Hematopoietic multipotent progenitor cell (in vitro differentiated cells): ENCODE measurements around the gene ARID4B. TPM values are rescaled to one million over a fixed set of nuclear protein-coding genes. Genes with fewer than 3 reads are reported as not detected.
"Not testable (repeated sequence)": the region's sequence is repeated elsewhere in the genome, so short reads cannot be mapped to it uniquely, and the experiment has no call there.

ENCODE experiments used
- DNase-seq, 3 donors: peaks; one replicate each; pipeline ENCODE4 v3.0.0-alpha.2; 2011 to 2015; ENCODE audit warnings: low read depth in 2 of 3, low spot score in 2 of 3
- total RNA-seq: library from RNA; depleted of rRNA; stranded (reverse); fragments of >200 nt; gene quantifications from one replicate; pipeline ENCODE4 v1.2.3, GENCODE V29; 2012

The ARID4B gene
- total RNA-seq, 1 donor: 24.5 TPM

DNA sequence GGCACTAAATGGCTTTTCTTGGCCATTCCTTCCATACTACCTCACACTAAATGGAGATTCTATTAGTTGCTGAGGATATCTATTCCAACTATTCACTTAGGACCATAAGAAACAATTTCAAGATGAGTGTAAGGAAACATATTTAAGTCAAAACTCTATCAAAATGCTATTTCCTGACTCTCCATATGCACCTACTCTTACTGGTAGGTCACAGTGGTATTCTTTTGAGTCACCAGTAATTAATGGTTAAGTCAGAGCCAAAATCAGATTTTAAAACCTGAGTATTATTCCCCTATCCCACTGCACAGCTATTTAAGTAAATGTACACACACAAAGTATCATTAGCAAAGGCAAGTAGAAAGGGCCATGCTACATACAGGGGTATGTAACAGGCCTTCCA is 50.3 kb downstream of the ARID4B start:
- no peak for DNase-seq

- no peak for DNase-seq
Measured at GRCh38 chr1:235275836-235276235, 52.1 kb downstream of the ARID4B start.

DNA sequence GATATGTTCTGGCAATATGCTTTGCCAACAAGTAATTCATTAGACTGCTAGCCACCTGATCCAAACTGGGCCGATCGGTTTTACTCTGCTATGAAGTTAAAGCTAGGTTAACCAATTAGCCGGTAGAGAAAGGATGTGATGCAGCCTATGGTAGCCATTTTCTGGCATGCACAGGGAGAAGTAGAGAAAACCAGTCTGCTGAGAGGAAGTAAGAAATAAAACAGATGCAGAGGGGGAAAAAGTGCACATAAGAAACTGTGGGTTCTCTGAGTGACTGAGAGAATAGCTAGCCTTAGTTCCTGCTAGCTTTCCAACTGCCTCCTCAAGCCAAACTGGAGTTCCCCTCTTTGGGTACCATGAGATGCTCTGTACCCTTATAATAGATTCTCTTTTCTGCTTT is 52.8 kb downstream of the ARID4B start:
- peak in 2 of 3 donors; percentile 51 to 84 for DNase-seq

GRCh38 chr1:235272851-235273250 is 55.1 kb downstream of the ARID4B start:
- DNase-seq: no peak

DNA sequence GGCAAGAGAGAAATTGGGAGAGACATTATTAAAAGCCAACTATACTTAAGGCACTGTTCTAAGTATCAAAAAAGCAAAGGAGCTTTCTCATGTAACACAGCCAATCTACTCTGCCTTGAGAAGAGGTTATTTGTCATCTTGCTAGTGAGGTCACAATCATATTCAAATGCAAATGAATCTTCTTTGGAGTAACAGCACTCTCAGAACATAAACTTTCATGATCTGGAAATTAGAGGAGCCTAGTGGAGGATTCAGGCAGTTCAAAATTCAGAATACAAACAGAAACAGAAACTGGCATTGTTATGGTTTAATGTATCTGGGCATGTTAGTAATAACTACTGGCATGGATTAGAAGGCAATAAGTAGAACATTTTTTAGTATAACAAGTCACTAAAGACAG is 57.4 kb downstream of the ARID4B start:
- DNase-seq: peak in 2 of 3 donors; percentile 44 to 67

- DNase-seq: not testable (repeated sequence)
Measured at GRCh38 chr1:235269990-235270389, 58.0 kb downstream of the ARID4B start.

- peak in 1 of 3 donors; percentile 11 for DNase-seq
Measured at GRCh38 chr1:235268379-235269125, 59.4 kb downstream of the ARID4B start.

GRCh38 chr1:235266967-235267366 is 61.0 kb downstream of the ARID4B start:
- DNase-seq: no peak

DNA sequence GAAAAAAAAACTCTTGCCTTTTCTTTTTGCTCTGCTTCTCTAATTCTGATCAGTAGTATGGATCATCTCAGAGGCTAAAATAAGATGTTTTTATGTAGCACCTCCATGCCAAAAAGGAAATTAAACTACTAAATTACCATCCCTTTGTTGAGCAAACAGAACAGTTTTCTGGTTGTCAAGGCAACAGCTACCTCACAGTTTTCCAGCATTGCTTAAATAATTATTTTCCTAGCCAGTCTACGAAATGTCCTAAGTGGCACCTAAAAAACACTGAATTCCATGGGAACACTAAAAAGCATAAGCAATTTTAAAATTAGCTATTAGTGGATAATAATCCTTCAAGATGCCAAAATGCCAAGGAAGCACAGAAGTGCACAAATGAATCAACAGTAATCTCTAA is 61.7 kb downstream of the ARID4B start:
- DNase-seq: no peak

DNA sequence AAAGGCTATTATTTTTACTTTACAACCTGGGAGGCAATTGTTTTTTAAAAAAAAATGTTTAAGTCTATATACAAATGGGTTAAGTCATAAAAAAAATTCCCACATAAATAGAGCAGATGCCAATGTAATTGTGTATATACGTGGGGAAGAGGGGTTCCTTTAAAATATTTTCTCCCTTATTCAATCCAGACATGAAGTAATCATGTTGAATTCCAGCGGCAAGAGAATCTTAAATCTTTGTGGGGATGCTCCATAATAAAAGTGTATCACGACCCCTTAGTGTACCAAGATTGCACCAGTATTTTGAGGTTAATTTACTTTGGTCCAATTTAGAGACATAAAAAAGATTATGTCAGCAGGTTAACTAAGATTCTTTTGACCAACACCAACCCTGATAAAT is 62.1 kb downstream of the ARID4B start:
- DNase-seq: no peak

- no peak for DNase-seq
Measured at GRCh38 chr1:235264327-235264726, 63.7 kb downstream of the ARID4B start.

DNA sequence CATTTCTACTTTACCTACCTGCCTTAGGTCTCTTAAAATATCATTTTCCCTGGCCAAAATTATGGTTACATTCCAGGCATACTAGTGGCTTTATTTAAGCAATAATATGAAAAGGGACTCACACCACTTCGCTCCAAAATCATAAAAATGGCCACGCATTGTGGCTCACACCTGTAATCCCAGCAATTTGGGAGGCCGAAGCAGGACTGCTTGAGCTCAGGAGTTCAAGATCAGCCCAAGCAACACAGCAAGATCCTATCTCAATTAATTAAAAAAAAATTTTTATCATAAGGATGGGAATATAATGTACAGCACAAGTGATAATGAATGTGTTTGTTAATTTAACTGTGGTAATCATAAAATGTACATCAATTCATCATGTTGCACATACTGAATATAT is 65.4 kb downstream of the ARID4B start:
- no peak for DNase-seq

DNA sequence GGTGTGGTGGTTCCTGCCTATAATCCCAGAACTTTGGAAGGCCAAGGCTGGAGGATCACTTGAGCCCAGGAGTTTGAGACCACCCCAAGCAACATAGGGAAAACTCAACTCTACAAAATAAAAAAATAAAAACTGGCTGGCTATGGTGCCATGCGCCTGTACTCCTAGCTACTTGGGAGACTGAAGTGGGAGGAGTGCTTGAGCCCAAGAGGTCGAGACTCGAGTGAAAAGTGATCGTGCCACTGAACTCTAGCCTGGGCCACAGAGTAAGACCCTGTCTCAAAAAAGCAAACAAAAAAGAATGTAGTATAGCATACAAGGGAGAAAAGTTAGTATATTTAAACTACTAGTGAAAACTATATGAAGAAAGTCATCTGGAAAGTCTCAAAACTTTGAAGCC is 66.7 kb downstream of the ARID4B start:
- no peak for DNase-seq

DNA sequence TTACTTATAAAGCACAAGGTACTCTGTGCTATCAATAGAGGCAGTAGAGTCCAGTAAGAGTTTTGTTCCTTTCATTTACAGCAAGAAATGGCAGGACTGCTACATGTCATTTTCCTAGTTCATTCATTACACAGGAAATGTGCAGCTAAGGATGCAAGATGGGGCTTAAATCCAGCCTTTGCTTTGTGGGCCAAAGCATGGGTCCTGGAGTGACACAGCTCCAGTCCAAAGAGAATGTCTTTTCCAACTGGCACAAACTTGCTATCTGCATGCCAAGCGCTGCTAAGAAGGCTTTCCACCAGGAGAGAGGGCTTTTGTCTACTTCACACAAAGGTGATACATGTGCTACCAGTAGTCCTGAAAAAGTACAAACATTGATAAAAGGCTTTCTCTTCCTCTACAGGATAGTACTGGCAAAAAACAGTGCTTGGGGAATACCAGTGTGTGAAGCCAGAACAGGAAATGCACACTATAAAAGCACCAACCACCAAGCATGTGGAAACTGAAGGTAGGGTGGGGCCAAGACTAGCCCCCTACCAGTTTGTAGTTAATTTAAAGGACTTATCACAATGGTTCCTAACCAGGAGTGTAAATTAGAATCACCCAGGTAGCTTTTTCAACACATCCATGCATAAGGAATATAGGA is 68.7 kb downstream of the ARID4B start:
- no peak for DNase-seq

DNA sequence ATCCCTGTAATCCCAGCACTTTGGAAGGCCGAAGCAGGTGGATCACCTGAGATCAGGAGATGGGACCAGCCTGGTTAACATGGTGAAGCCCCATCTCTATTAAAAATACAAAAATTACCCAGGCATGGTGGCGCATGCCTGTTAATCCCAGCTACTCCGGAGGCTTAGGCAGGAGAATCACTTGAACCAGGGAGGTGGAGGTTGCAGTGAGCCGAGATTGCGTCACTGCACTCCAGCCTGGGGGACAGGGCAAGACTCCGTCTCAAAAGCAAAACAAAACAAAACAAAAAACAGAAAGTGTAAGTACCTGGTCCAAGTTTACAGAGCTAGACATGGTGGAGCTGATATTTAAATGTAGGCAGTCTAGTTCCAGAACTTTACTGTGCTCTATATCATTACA is 69.9 kb downstream of the ARID4B start:
- DNase-seq: not testable (repeated sequence)

- DNase-seq: no peak
Measured at GRCh38 chr1:235254721-235255120, 73.3 kb downstream of the ARID4B start.

DNA sequence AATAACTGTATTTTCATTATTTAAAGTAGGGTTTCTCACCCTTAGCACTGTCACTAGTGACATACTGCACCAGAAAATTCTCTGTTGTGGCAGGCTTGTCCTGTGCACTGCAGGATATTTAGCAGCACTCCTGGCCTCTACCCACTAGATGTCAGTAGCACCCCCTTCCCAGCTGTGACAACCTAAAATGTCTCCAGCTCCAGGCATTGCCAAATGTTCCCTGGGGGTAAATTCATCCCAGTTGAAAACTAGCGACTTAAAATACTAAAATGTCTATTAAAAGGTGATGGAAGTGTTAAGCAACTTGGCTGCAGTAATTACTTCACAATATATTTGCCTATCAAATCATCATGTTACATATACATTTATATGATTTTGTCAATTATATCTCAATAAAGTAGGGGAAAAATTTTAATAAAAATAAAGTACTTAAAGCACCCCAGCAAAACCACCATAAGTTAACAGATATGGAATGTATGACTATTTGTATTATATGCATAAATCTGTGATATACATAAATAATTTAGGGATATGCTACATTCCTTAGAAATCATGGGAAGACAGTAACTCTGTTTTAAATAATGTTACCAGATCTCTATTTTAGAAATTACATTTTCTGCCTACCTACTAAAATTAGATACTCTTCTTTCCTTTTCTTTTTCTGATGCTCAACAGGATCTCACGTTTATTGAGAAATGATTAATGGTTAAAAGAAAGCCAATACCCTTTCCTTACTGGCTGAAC is 74.6 kb downstream of the ARID4B start:
- DNase-seq: peak; percentile 26 to 77 (median 68)

GRCh38 chr1:235250430-235250829 is 77.5 kb downstream of the ARID4B start:
- DNase-seq: no peak

DNA sequence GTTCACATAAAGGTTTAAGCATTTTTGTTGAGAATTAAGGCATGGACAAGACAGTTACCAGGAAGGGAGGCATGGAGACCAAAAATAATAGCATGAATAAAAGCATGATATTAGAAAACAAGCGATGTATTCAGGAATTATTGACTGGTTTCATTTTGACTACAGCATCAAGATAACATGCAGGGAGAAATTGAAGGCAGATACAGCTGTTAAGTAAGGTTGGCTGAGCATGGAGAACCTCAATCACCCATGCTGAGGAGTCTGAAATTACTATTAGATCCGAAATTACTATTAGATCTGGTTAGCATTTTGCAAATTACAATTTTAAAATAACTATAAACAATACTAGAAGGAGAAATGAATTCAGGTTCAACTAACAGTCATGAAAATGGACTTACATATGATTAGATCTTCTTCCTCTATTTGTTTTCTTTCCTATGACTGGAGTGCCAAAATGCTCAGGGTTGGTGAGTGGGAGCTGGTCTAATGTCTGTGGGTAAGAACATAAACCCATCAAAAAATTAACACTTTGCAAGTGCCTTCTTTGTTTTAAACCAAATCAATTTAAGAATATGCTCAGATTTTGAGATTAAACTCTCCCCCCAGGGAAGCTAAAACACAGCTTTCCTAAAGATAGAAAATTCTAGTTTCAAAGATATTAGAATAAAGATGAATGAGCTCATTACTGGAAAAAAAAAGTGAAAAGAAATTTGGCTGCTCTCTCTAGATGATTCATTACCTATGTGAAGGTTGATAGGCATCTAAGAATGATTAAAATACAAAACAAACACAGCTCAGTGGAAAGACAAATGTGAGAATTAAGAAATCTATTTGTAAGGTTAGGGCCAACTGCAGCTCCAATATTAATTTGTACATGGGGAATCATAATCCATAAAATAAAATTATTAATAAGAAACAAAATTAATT is 81.7 kb downstream of the ARID4B start:
- no peak for DNase-seq

DNA sequence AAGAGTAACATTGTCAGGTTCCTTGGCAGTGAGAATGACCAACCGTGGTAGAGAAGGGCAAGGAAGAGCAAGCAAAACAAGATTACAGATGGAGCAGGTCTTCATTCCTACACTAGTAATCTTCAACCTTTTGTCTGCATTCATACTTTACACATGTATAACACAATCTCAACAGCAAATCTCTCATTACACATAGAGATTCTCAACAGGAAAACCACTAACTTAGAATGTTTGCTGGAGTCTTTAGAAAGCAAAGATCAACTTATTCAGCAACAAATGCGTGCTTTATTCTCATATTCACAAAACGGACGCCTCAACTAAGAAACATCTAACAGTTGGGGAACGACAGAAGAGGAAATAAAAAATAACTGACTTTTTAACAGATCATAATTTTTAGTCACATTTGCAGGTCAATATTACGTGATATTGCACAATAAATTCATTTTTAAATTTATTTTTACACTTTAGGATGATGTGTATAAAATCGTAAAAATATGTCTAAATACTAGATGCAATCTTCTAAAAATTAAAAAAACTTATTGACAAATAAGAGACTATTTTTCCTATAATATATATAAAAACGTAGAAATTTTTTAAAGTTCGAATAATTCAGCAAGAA is 82.9 kb downstream of the ARID4B start:
- peak in 1 of 3 donors; percentile 23 for DNase-seq
